Panc1 (cell line): ENCODE measurements around the gene UST. TPM values are rescaled to one million over a fixed set of nuclear protein-coding genes. Genes with fewer than 3 reads are reported as not detected.

Experiments used
- ATAC-seq: fragments of 200-7000 bp; cut with Tn5 transposase; 2 replicates; pipeline ENCODE4 v1.9.1; 2020; ENCODE audit warnings: mild to moderate bottlenecking, moderate library complexity
- BruUV-seq: library from RNA; stranded (reverse); fragments of 400-500 nt; replicated peaks from 2 replicates; lab custom pipeline; 2021; lab: Mats Ljungman, UMichigan
- CTCF ChIA-PET: fragments of 300-600 bp; sonication (Branson Sonifier 250); formaldehyde crosslinking; loops from one replicate; lab custom pipeline; 2022; ENCODE audit warnings: antibody characterized with exemption; lab: Charles Lee
- POLR2A ChIA-PET: fragments of 300-600 bp; sonication (Branson Sonifier 250); formaldehyde crosslinking; loops from one replicate; lab custom pipeline; 2022; ENCODE audit warnings: antibody characterized with exemption; lab: Charles Lee
- DNase-seq: peaks from one replicate; pipeline ENCODE4 v3.0.0-alpha.2; 2010; ENCODE audit warnings: low read depth, low spot score
- H3K27ac ChIP-seq: 2 replicates; pipeline ENCODE4 v1.5.1; 2011; ENCODE audit warnings: mild to moderate bottlenecking, low read length, inconsistent platforms
- H3K27me3 ChIP-seq: fragments of 200-500 bp; sonication (Bioruptor generic); 2 replicates; pipeline ENCODE4 v1.6.0; 2014; ENCODE audit warnings: low read length, inconsistent platforms; ENCODE audit not compliant: control insufficient read depth, insufficient read depth
- H3K36me3 ChIP-seq: fragments of 200-500 bp; sonication (Bioruptor generic); 2 replicates; pipeline ENCODE4 v1.5.1; 2014; ENCODE audit warnings: inconsistent platforms, mild to moderate bottlenecking, low read length, moderate library complexity; ENCODE audit not compliant: control insufficient read depth, insufficient read depth
- H3K4me1 ChIP-seq: 2 replicates; pipeline ENCODE4 v1.5.1; 2011; ENCODE audit warnings: inconsistent platforms, mild to moderate bottlenecking, low read length, moderate library complexity; ENCODE audit not compliant: control insufficient read depth, insufficient read depth
- H3K4me3 ChIP-seq, 2 experiments: 2 replicates each; pipeline ENCODE4 v1.5.1; 2011 to 2012; ENCODE audit warnings: low read depth in 2 of 2, low read length in 2 of 2, mild to moderate bottlenecking in 2 of 2, inconsistent platforms in 1 of 2, moderate library complexity in 1 of 2
- H3K9me3 ChIP-seq: fragments of 200-500 bp; sonication (Bioruptor generic); 2 replicates; pipeline ENCODE4 v1.5.1; 2014; ENCODE audit warnings: low read depth, mild to moderate bottlenecking, inconsistent platforms, low read length, moderate library complexity; ENCODE audit not compliant: control insufficient read depth, insufficient read depth
- CTCF ChIP-seq: fragments of 450-650 bp; IDR thresholded peaks from 2 replicates; pipeline ENCODE4 v1.5.1; 2017; ENCODE audit warnings: mild to moderate bottlenecking
- POLR2AphosphoS5 ChIP-seq: IDR thresholded peaks from 2 replicates; pipeline ENCODE4 v1.6.1; 2012; ENCODE audit warnings: mild to moderate bottlenecking, low read depth, low read length, moderate library complexity
- REST ChIP-seq, 2 experiments: IDR thresholded peaks; 2 replicates each; pipeline ENCODE4 v1.6.1; 2011 to 2012; ENCODE audit warnings: low read depth in 2 of 2, control low read depth in 1 of 2, low read length in 1 of 2, mild to moderate bottlenecking in 1 of 2, moderate library complexity in 1 of 2; ENCODE audit not compliant: insufficient read depth in 1 of 2
- SIN3A ChIP-seq: IDR thresholded peaks from 2 replicates; pipeline ENCODE4 v1.6.1; 2012; ENCODE audit warnings: low read depth, mild to moderate bottlenecking, low read length, moderate library complexity, borderline replicate concordance; ENCODE audit not compliant: insufficient read depth
- TCF7L2 ChIP-seq: IDR thresholded peaks from 2 replicates; pipeline ENCODE4 v1.6.1; 2011; ENCODE audit warnings: mild to moderate bottlenecking, low read depth, low read length, inconsistent platforms
- in situ Hi-C: cut with HindIII; loops from 2 replicates; pipeline ENCODE4 v1.10.0; 2016; ENCODE audit warnings: low sequenced_read_pairs, low pct_unique_long_range_greater_than_20kb
- intact Hi-C: fragments of 100-400 bp; cut with micrococcal nuclease; formaldehyde crosslinking; loops from one replicate; pipeline ENCODE4 v1.10.0; 2022; ENCODE audit not compliant: unreplicated experiment
- total RNA-seq: library from RNA; stranded (reverse); gene quantifications from one replicate; pipeline ENCODE4 v1.2.1, GENCODE V29; 2021; ENCODE audit not compliant: unreplicated experiment

Gene UST
- total RNA-seq, 1 experiment from 2014 or later, result 0.15 TPM

- BruUV-seq, result no TSS peak
- H3K9me3 ChIP-seq, result no peaks in the 10 kb centered on the region
- no peak for ATAC-seq
- peaks cover 3% of the 10 kb centered on the region; the same call in 1 of the 2 replicates for H3K27me3 ChIP-seq
- POLR2A ChIA-PET, result no interaction called here
- in situ Hi-C loops, result no loop called here
- intact Hi-C loops, result loop anchor here (5.0 to 10.0 kb wide), 2 partner anchors 230 to 432 kb away; partner anchors contain the start of gene TAB2
- CTCF ChIA-PET, result interaction anchor here (0.6 to 0.7 kb wide), 2 partner anchors 238 to 347 kb away, joined by 3 read pairs; no protein-coding TSS in a partner anchor
- H3K4me3 ChIP-seq, result no peak overlapping the region
- no peaks in the 10 kb centered on the region for H3K36me3 ChIP-seq
- no peak for DNase-seq
- no peak overlapping the region for H3K27ac ChIP-seq
- no peaks in the 10 kb centered on the region for H3K4me1 ChIP-seq
- TF ChIP-seq CTCF (no peak), REST (IDR thresholded peaks at IDR 0.05; ENCODE audit: insufficient read depth in 1 of 2, low read depth in 2 of 2, low read length in 1 of 2) (no peak), POLR2AphosphoS5 (no peak)
Observed at GRCh38 chr6:149084808-149085556, 338.2 kb downstream of the UST start.

- CTCF ChIA-PET, result interaction anchor here (0.6 kb wide), 1 partner anchor 238 kb away, joined by 3 read pairs; no protein-coding TSS in a partner anchor
- H3K4me1 ChIP-seq, result no peaks in the 10 kb centered on the region
- POLR2A ChIA-PET, result no interaction called here
- H3K36me3 ChIP-seq, result no peaks in the 10 kb centered on the region
- DNase-seq, result no peak
- in situ Hi-C loops (no loop called here), intact Hi-C loops (loop anchor here (10.0 kb wide), 1 partner anchor 229 kb away; the partner anchor contains the start of gene TAB2)
- peaks cover 3% of the 10 kb centered on the region; the same call in 1 of the 2 replicates for H3K27me3 ChIP-seq
- TF ChIP-seq SIN3A (no peak), POLR2AphosphoS5 (no peak), CTCF (no peak), TCF7L2 (no peak), REST (IDR thresholded peaks at IDR 0.05; ENCODE audit: insufficient read depth in 1 of 2, low read depth in 2 of 2, low read length in 1 of 2) (no peak)
- no peak overlapping the region for H3K27ac ChIP-seq
- no peak for ATAC-seq
- BruUV-seq, result no TSS peak
- no peaks in the 10 kb centered on the region for H3K9me3 ChIP-seq
- no peak overlapping the region for H3K4me3 ChIP-seq
Observed at GRCh38 chr6:149085557-149085938, 338.7 kb downstream of the UST start.
